H1 (cell line): ENCODE data around the gene FGF1.

Source experiments
- ATF2 ChIP-seq: IDR thresholded peaks from 2 replicates; pipeline ENCODE4 v1.6.1; 2012; ENCODE audit warnings: low read length, inconsistent platforms
- CTCF ChIP-seq, 3 experiments: IDR thresholded peaks; 1 replicate in 2 of 3; 2 replicates in 1 of 3; pipeline versions ENCODE4 v1.5.1 to v1.6.1; 2011; ENCODE audit warnings: low read length in 3 of 3, mild to moderate bottlenecking in 3 of 3, inconsistent platforms in 2 of 3, low read depth in 1 of 3, moderate library complexity in 1 of 3; ENCODE audit not compliant: insufficient read depth in 1 of 3; ENCODE audit errors: control extremely low read depth in 1 of 3
- EZH2 ChIP-seq: fragments of 200-600 bp; sonication (generic); IDR thresholded peaks from 2 replicates; pipeline ENCODE4 v1.7.1; 2012; ENCODE audit warnings: low read depth, mild to moderate bottlenecking, moderate library complexity, low read length, inconsistent platforms; ENCODE audit not compliant: severe bottlenecking
- JUND ChIP-seq: IDR thresholded peaks from 2 replicates; pipeline ENCODE4 v1.6.1; 2011; ENCODE audit warnings: mild to moderate bottlenecking, improper control_type of control experiment, low read length
- KDM1A ChIP-seq: fragments of 200-600, 300-600 bp; sonication (generic); IDR thresholded peaks from 2 replicates; pipeline ENCODE4 v1.7.1; 2016; ENCODE audit warnings: mild to moderate bottlenecking, low read length, borderline replicate concordance
- POLR2A ChIP-seq, 2 experiments: IDR thresholded peaks; 1 replicate in 1 of 2; 2 replicates in 1 of 2; pipeline ENCODE4 v1.6.1; 2011; ENCODE audit warnings: low read depth in 2 of 2, low read length in 2 of 2, mild to moderate bottlenecking in 2 of 2; ENCODE audit errors: control extremely low read depth in 1 of 2
- POLR2AphosphoS5 ChIP-seq: IDR thresholded peaks from 2 replicates; pipeline ENCODE4 v1.6.1; 2011; ENCODE audit warnings: low read depth, low read length
- RAD21 ChIP-seq, 2 experiments: IDR thresholded peaks in 1 of 2; conservative IDR thresholded peaks in 1 of 2; 2 replicates each; pipeline ENCODE4 v1.6.1; 2011; ENCODE audit warnings: low read depth in 2 of 2, low read length in 2 of 2, improper control_type of control experiment in 1 of 2, inconsistent platforms in 1 of 2, mild to moderate bottlenecking in 1 of 2, moderate library complexity in 1 of 2
- RNF2 ChIP-seq: fragments of 200-900, 300-1000 bp; sonication (generic); IDR thresholded peaks from 2 replicates; pipeline ENCODE4 v1.7.1; 2016; ENCODE audit warnings: borderline replicate concordance, low read depth, mild to moderate bottlenecking, antibody characterized with exemption, low read length; ENCODE audit not compliant: poor library complexity, severe bottlenecking; ENCODE audit errors: missing control alignments
- SAP30 ChIP-seq: fragments of 300-600 bp; sonication (generic); IDR thresholded peaks from 2 replicates; pipeline ENCODE4 v1.7.1; 2012; ENCODE audit warnings: low read length, moderate library complexity, mild to moderate bottlenecking, inconsistent platforms; ENCODE audit not compliant: insufficient read depth, insufficient replicate concordance
- SIN3A ChIP-seq, 2 experiments: IDR thresholded peaks in 1 of 2; conservative IDR thresholded peaks in 1 of 2; 2 replicates each; pipeline ENCODE4 v1.6.1; 2011 to 2012; ENCODE audit warnings: low read length in 2 of 2, improper control_type of control experiment in 1 of 2, low read depth in 1 of 2, mild to moderate bottlenecking in 1 of 2
- SP2 ChIP-seq: IDR thresholded peaks from 2 replicates; pipeline ENCODE4 v1.6.1; 2012; ENCODE audit warnings: mild to moderate bottlenecking, low read length, inconsistent platforms

- TF ChIP-seq SP2 (no peak), SAP30 (no peak), EZH2 (no peak), POLR2A (IDR thresholded peaks at IDR 0.05; ENCODE audit: control extremely low read depth in 1 of 2, low read depth in 2 of 2, low read length in 2 of 2) (peak in 1 of 2 experiments; percentile 63; a peak in 2 of 3 replicates), ATF2 (no peak), KDM1A (no peak), RNF2 (no peak), SIN3A (conservative IDR thresholded peaks at IDR 0.05 in 1 of 2, IDR thresholded peaks at IDR 0.05 in 1 of 2; ENCODE audit: low read depth in 1 of 2, low read length in 2 of 2) (peak; percentile 61 to 87; a peak in 2 of 4 replicates), JUND (0 out of 2 replicates have a peak, but pooled peaks have one; percentile 6), POLR2AphosphoS5 (0 out of 2 replicates have a peak, but pooled peaks have one; percentile 56), CTCF (IDR thresholded peaks at IDR 0.05; ENCODE audit: control extremely low read depth in 1 of 3, insufficient read depth in 1 of 3, low read depth in 1 of 3, low read length in 3 of 3) (peak; percentile 75 to 97 (median 89)), RAD21 (IDR thresholded peaks at IDR 0.05 in 1 of 2, conservative IDR thresholded peaks at IDR 0.05 in 1 of 2; ENCODE audit: low read depth in 2 of 2, low read length in 2 of 2) (peak; percentile 29 to 40; a peak in 3 of 4 replicates)
These were observed 27.3 kb upstream of the FGF1 start for GRCh38 chr5:142713121-142713706.
